ENCODE data around the gene TMPRSS3. TPM values are rescaled to one million over a fixed set of nuclear protein-coding genes. Genes with fewer than 3 reads are reported as not detected.

TMPRSS3 gene
- total RNA-seq, 1 donor from 2014 or later = not detected

GRCh38 chr21:42348762-42349161 is 47.1 kb downstream of the TMPRSS3 start:
- Histone ChIP-seq H3K36me3 (no peaks in the 10 kb centered on the region), H3K27me3 (no peaks in the 10 kb centered on the region), H3K4me2 (no peak overlapping the region), H4K20me1 (ENCODE audit: low read depth) (no peaks in the 10 kb centered on the region), H3K27ac (no peak overlapping the region), H3K4me1 (no peaks in the 10 kb centered on the region), H3K9ac (no peak overlapping the region), H2AFZ (replicated peaks) (no peak overlapping the region), H3K9me3 (ENCODE audit: low read depth) (no peaks in the 10 kb centered on the region), H3K4me3 (no peak overlapping the region), H3K79me2 (ENCODE audit: low read depth) (no peaks in the 10 kb centered on the region), H3F3A (ENCODE audit: low read depth) (no peaks in the 10 kb centered on the region)
- Mint-ChIP-seq H3K27ac (no peak overlapping the region), H3K4me3 (no peak overlapping the region), H3K27me3 (ENCODE audit: insufficient read depth, low read depth) (peaks cover 11% of the 10 kb centered on the region), H3K9me3 (no peaks in the 10 kb centered on the region), H3K36me3 (no peaks in the 10 kb centered on the region), H3K4me1 (peaks cover 26% of the 10 kb centered on the region)
- TF ChIP-seq CTCF (IDR thresholded peaks at IDR 0.05) (no peak), EZH2phosphoT487 (IDR thresholded peaks at IDR 0.05) (no peak), EZH2 (IDR thresholded peaks at IDR 0.05) (no peak)
- DNase-seq (ENCODE audit: low spot score) = no peak

- no peak overlapping the region for H3K4me3 Mint-ChIP-seq
- Histone ChIP-seq H3K4me2 (no peak overlapping the region), H3K4me1 (no peaks in the 10 kb centered on the region), H3F3A (ENCODE audit: low read depth) (no peaks in the 10 kb centered on the region), H2AFZ (replicated peaks) (no peak overlapping the region), H4K20me1 (ENCODE audit: low read depth) (no peaks in the 10 kb centered on the region), H3K9ac (no peak overlapping the region), H3K9me3 (ENCODE audit: low read depth) (no peaks in the 10 kb centered on the region), H3K79me2 (ENCODE audit: low read depth) (no peaks in the 10 kb centered on the region), H3K36me3 (no peaks in the 10 kb centered on the region), H3K4me3 (no peak overlapping the region), H3K27ac (no peak overlapping the region), H3K27me3 (no peaks in the 10 kb centered on the region)
- H3K9me3 Mint-ChIP-seq = no peaks in the 10 kb centered on the region
- H3K27me3 Mint-ChIP-seq (ENCODE audit: insufficient read depth, low read depth) = peaks cover 7% of the 10 kb centered on the region
- H3K27ac Mint-ChIP-seq = no peak overlapping the region
- no peak for DNase-seq (ENCODE audit: low spot score)
- no peak for TF ChIP-seq EZH2phosphoT487 (IDR thresholded peaks at IDR 0.05)
- no peak for TF ChIP-seq EZH2 (IDR thresholded peaks at IDR 0.05)
- TF ChIP-seq CTCF (IDR thresholded peaks at IDR 0.05) = no peak
- peaks cover 19% of the 10 kb centered on the region for H3K4me1 Mint-ChIP-seq
- H3K36me3 Mint-ChIP-seq = no peaks in the 10 kb centered on the region
Measured at GRCh38 chr21:42347601-42348327, 48.1 kb downstream of the TMPRSS3 start.

- peaks cover 2% of the 10 kb centered on the region for H3K27me3 Mint-ChIP-seq (ENCODE audit: insufficient read depth, low read depth)
- TF ChIP-seq EZH2 (IDR thresholded peaks at IDR 0.05) (no peak), CTCF (IDR thresholded peaks at IDR 0.05) (no peak), EZH2phosphoT487 (IDR thresholded peaks at IDR 0.05) (no peak)
- no peaks in the 10 kb centered on the region for H3K4me1 ChIP-seq
Measured at GRCh38 chr21:42346866-42347600, 48.8 kb downstream of the TMPRSS3 start.

More at GRCh38 chr21:42346866-42347600, 48.8 kb downstream of the TMPRSS3 start:
- Histone ChIP-seq H3F3A (ENCODE audit: low read depth) (no peaks in the 10 kb centered on the region), H3K9me3 (ENCODE audit: low read depth) (no peaks in the 10 kb centered on the region), H3K36me3 (no peaks in the 10 kb centered on the region), H3K27me3 (no peaks in the 10 kb centered on the region), H3K4me3 (no peak overlapping the region), H3K4me2 (no peak overlapping the region), H4K20me1 (ENCODE audit: low read depth) (no peaks in the 10 kb centered on the region), H3K9ac (no peak overlapping the region), H3K79me2 (ENCODE audit: low read depth) (no peaks in the 10 kb centered on the region), H3K27ac (no peak overlapping the region), H2AFZ (replicated peaks) (no peak overlapping the region)
- Mint-ChIP-seq H3K27ac (no peak overlapping the region), H3K9me3 (no peaks in the 10 kb centered on the region), H3K36me3 (no peaks in the 10 kb centered on the region), H3K4me1 (peaks cover 20% of the 10 kb centered on the region), H3K4me3 (no peak overlapping the region)
- DNase-seq (ENCODE audit: low spot score) = no peak

Data from neural progenitor cell (in vitro differentiated cells).